GM12878 (cell line): Measurements from ENCODE around the gene PLCB2. TPM values are rescaled to one million over a fixed set of nuclear protein-coding genes. Genes with fewer than 3 reads are reported as not detected.

Experiments used
- EGR1 ChIP-seq, 2 experiments: IDR thresholded peaks; 1 replicate in 1 of 2; 2 replicates in 1 of 2; pipeline ENCODE4 v1.6.1; 2011 to 2012; ENCODE audit warnings: low read depth in 2 of 2, low read length in 2 of 2, borderline replicate concordance in 1 of 2, mild to moderate bottlenecking in 1 of 2, moderate library complexity in 1 of 2
- FOXK2 ChIP-seq: fragments of 450-650 bp; IDR thresholded peaks from 2 replicates; pipeline ENCODE4 v1.6.1; 2017; ENCODE audit warnings: mild to moderate bottlenecking, moderate library complexity
- MAX ChIP-seq: IDR thresholded peaks from 2 replicates; pipeline ENCODE4 v1.6.1; 2012; ENCODE audit warnings: low read depth, low read length, improper control_type of control experiment
- MXI1 ChIP-seq: fragments of 150-350 bp; IDR thresholded peaks from 2 replicates; pipeline ENCODE4 v1.6.1; 2011; ENCODE audit warnings: low read depth, mild to moderate bottlenecking, inconsistent platforms, low read length, improper control_type of control experiment
- NBN ChIP-seq: fragments of 450-650 bp; IDR thresholded peaks from 2 replicates; pipeline ENCODE4 v1.6.1; 2016
- NR2F1 ChIP-seq: fragments of 450-650 bp; conservative IDR thresholded peaks from 2 replicates; pipeline ENCODE4 v1.6.1; 2017; ENCODE audit warnings: mild to moderate bottlenecking
- RAD21 ChIP-seq: IDR thresholded peaks from 2 replicates; pipeline ENCODE4 v1.6.1; 2011; ENCODE audit warnings: mild to moderate bottlenecking, low read depth, low read length, moderate library complexity; ENCODE audit not compliant: insufficient read depth
- RCOR1 ChIP-seq: conservative IDR thresholded peaks from 2 replicates; pipeline ENCODE4 v1.6.1; 2012; ENCODE audit warnings: low read depth, low read length, improper control_type of control experiment
- RFX5 ChIP-seq: IDR thresholded peaks from 2 replicates; pipeline ENCODE4 v1.6.1; 2011; ENCODE audit warnings: low read depth, low read length, improper control_type of control experiment
- SMARCA5 ChIP-seq: fragments of 450-650 bp; IDR thresholded peaks from 2 replicates; pipeline ENCODE4 v1.6.1; 2017; ENCODE audit warnings: mild to moderate bottlenecking
- WRNIP1 ChIP-seq: IDR thresholded peaks from 2 replicates; pipeline ENCODE4 v1.6.1; 2011; ENCODE audit warnings: low read depth, low read length, improper control_type of control experiment, borderline replicate concordance
- ZNF24 ChIP-seq: fragments of 450-650 bp; IDR thresholded peaks from 2 replicates; pipeline ENCODE4 v1.6.1; 2017; ENCODE audit warnings: antibody characterized with exemption, mild to moderate bottlenecking
- ZNF384 ChIP-seq: IDR thresholded peaks from 2 replicates; pipeline ENCODE4 v1.6.1; 2012; ENCODE audit warnings: low read depth, mild to moderate bottlenecking, low read length, improper control_type of control experiment, borderline replicate concordance
- ZNF592 ChIP-seq: fragments of 450-650 bp; IDR thresholded peaks from 2 replicates; pipeline ENCODE4 v1.6.1; 2017; ENCODE audit warnings: mild to moderate bottlenecking, moderate library complexity
- polyA plus RNA-seq, 11 experiments: library from polyadenylated mRNA; depleted of rRNA in 4 of 11; unstranded in 6 of 11; stranded (reverse) in 5 of 11; fragments of >200 nt; fragmentation: Nextera tagmentation in 4 of 11; fragmentation: Illumina TruSeq in 1 of 11; extraction: Ambion mirVana in 4 of 11; extraction: Trizol in 1 of 11; gene quantifications; 1 replicate in 1 of 11; 2 replicates in 10 of 11; pipeline versions ENCODE4 v1.2.1 to v1.2.3, GENCODE V29; 2011 to 2016; ENCODE audit warnings: inconsistent platforms in 2 of 11, missing spikeins in 2 of 11, low read depth in 1 of 11
- total RNA-seq, 4 experiments: library from RNA; depleted of rRNA in 3 of 4; stranded (reverse); fragments of >200 nt in 3 of 4; fragmentation: Illumina TruSeq in 1 of 4; extraction: Trizol in 1 of 4; gene quantifications; 2 replicates each; pipeline versions ENCODE4 v1.2.1 to v1.2.3, GENCODE V29; 2013 to 2021
- TF ChIP-seq, protein P1 (sequence below): fragments of 150-350 bp; IDR thresholded peaks from 2 replicates; pipeline ENCODE4 v1.6.1; 2016; ENCODE audit warnings: low read depth, low read length
- TF ChIP-seq, protein P2 (sequence below): IDR thresholded peaks from 2 replicates; pipeline ENCODE4 v1.6.1; 2012; ENCODE audit warnings: low read depth, low read length, improper control_type of control experiment

PLCB2 gene
- total and polyA plus RNA-seq, 10 of the 15 experiments (the other 5 are each of a cell fraction or from before 2014, with no cell fraction given): 1.2 to 39.4 (median 10.7) TPM

- TF ChIP-seq, protein P1, sequence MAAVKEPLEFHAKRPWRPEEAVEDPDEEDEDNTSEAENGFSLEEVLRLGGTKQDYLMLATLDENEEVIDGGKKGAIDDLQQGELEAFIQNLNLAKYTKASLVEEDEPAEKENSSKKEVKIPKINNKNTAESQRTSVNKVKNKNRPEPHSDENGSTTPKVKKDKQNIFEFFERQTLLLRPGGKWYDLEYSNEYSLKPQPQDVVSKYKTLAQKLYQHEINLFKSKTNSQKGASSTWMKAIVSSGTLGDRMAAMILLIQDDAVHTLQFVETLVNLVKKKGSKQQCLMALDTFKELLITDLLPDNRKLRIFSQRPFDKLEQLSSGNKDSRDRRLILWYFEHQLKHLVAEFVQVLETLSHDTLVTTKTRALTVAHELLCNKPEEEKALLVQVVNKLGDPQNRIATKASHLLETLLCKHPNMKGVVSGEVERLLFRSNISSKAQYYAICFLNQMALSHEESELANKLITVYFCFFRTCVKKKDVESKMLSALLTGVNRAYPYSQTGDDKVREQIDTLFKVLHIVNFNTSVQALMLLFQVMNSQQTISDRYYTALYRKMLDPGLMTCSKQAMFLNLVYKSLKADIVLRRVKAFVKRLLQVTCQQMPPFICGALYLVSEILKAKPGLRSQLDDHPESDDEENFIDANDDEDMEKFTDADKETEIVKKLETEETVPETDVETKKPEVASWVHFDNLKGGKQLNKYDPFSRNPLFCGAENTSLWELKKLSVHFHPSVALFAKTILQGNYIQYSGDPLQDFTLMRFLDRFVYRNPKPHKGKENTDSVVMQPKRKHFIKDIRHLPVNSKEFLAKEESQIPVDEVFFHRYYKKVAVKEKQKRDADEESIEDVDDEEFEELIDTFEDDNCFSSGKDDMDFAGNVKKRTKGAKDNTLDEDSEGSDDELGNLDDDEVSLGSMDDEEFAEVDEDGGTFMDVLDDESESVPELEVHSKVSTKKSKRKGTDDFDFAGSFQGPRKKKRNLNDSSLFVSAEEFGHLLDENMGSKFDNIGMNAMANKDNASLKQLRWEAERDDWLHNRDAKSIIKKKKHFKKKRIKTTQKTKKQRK: no peak
- TF ChIP-seq FOXK2 (no peak), ZNF384 (peak; percentile 61; the same call in 1 of the 2 replicates), ZNF24 (peak; percentile 70), RAD21 (peak; percentile 98), SMARCA5 (peak; percentile 98), NR2F1 (no peak), ZNF592 (peak; percentile 96), MXI1 (no peak; the same call in 1 of the 2 replicates), RFX5 (no peak), WRNIP1 (0 out of 2 replicates have a peak, but pooled peaks have one; percentile 53), RCOR1 (no peak), NBN (peak; percentile 63; the same call in 1 of the 2 replicates), MAX (no peak), EGR1 (IDR thresholded peaks at IDR 0.05; ENCODE audit: borderline replicate concordance in 1 of 2, low read depth in 2 of 2, low read length in 2 of 2) (peak in 1 of 2 experiments; percentile 33; a peak in 1 of 3 replicates)
- TF ChIP-seq, protein P2, sequence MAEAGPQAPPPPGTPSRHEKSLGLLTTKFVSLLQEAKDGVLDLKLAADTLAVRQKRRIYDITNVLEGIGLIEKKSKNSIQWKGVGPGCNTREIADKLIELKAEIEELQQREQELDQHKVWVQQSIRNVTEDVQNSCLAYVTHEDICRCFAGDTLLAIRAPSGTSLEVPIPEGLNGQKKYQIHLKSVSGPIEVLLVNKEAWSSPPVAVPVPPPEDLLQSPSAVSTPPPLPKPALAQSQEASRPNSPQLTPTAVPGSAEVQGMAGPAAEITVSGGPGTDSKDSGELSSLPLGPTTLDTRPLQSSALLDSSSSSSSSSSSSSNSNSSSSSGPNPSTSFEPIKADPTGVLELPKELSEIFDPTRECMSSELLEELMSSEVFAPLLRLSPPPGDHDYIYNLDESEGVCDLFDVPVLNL: no peak
Observed at GRCh38 chr15:40274350-40275274, 33.1 kb downstream of the PLCB2 start (continued).
